Measurements from ENCODE around the gene TBRG4.
A peak's percentile ranks its signal among the peaks of the same experiment; 100 is the strongest.

The TBRG4 gene

GRCh38 chr7:45143616-45144015 lies 32.1 kb upstream of the TBRG4 start:
- DNase-seq (ENCODE audit: low read depth), result no peak

DNA sequence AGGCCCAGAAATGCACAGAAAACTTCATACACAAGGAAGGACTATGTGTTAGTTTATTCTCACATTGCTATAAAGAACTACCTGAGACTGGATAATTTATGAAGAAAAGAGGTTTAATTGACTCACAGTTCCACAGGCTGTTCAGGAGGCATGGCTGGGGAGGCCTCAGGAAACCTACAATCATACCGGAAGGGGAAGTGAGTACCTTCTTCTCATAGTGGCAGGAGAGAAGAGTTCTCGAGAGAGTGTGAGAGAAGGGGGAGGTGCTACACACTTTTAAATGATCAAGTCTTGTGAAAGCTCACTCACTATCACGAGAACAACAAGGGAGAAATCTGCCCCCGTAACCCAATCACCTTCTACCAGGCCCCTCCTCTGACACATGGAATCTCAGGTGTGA lies 29.3 kb upstream of the TBRG4 start:
- DNase-seq (ENCODE audit: low read depth), result no peak

DNA sequence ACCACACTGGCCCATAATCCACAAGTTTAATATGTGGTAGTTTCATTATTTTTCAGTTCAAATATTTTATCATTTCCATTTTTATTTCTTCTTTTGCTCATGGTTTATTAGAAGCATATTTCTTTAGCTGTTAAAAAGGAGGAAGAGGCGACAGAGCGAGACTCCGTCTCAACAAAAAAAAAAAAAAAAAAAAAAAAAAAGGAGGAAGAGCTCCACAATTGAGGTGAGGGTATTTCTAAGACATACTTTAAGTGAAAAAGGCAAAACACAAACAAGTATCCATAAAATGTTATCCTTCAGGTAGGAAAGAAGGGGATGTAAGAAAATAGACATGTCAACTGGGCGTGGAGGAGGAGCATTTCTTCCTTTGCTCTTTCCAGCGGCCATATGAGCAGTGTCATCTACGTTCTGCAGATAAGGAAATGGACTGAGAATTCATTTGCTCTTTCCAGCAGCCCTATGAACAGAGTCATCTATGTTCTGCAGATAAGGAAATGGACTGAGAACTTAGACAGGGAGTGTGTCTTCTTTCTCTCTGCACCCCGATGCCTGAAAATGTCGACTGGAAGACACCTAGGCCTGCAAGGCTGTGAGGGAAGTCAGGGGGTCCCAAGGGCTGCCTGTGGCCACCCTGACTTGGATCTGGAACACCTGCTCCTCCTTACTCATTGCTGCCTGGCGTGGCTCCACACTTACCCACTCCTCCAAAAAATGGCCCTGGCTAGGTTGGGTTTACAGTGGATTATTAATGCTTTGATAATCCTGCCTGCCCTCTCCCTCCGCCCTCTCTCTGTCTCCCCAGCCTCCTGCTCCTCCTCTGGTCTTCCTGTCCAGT lies 27.2 kb upstream of the TBRG4 start:
- no peak for DNase-seq (ENCODE audit: low read depth)

DNA sequence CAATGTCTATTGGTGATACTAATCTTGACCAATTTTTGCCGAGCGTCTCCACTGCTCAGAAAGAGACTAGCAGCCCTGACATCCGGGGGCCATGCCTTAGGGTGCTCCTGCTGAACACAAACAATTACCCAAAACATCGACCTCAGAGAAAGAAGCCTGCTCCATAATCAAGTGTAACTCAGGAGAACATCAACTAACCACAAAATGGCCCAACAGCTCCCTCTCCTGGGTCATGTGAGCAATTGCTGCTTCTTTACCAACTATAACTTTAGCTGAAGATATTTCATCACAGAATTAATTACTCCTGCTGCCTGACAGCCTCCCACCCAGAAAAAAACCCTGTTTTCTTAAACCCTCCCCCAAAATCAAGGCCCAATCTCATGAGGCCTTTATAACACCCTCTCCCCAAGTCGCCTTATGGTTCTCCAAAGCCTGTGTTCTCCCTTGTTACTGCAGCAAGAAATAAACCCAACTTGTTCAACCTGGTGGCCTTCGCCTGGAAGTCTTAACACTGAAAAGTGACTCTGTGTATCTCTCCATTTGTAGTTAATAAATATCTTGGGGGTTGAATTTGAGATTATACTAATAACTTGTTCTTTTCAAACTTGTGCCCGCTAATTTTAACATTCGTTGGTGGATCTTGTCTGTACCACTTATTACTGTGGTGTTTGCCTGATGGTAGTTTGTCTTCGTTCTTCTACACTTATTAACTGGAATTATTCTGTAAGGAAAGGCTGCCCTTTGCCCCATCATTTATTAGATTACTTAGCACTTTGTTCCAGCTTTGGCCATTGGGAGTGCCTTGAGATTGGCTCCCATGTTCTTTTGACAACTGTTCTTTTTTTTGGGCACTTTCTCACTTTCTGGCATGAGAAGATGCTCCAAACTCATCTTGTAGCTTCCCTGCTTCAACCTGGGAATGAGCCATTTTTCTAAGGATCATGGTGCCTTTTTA lies 24.9 kb upstream of the TBRG4 start:
- peak; percentile 53 for DNase-seq (ENCODE audit: low read depth)

DNA sequence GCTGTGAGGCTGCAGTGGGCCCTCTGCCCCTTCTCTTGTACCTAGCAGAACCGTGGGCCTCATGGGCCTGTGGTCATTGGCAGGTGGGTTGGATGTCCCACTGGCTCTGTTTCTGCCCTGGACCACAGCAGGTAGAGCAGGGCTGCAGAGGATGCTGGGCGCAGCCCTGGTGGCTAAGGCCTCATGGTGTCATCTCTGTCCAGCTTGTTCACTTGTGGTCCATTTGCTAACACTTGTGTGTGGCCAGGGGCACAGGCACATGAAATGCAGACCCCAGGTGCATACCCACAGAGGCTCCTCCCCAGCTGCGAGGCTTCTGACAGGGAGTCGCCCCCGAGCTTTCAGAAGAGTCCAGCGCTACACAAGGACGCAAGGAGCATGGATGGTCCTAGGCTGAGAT lies 22.4 kb upstream of the TBRG4 start:
- no peak for DNase-seq (ENCODE audit: low read depth)

GRCh38 chr7:45133352-45133751 lies 21.9 kb upstream of the TBRG4 start:
- no peak for DNase-seq (ENCODE audit: low read depth)

- no peak for DNase-seq (ENCODE audit: low read depth)
Measured at GRCh38 chr7:45132708-45133320, 21.3 kb upstream of the TBRG4 start.

GRCh38 chr7:45131891-45132290 lies 20.4 kb upstream of the TBRG4 start:
- DNase-seq (ENCODE audit: low read depth), result no peak

DNA sequence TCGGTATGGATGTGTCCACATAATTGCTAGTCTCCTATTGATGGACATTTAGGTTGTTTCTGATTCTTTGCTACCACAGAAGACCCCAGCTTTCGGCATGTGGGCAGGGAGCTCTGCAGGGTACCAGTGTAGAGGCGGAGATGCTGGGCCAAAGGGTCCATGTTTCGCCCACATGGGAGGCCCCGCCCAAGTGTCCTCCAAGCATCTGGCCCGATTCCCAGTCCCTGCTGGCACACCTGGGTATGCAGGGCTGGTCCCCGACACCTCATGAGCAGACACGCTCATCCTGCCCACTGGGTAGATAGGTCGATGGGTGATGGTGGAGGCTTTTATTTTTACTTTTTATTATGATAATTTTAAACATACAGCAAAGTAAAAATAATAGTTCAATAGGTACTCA lies 19.4 kb upstream of the TBRG4 start:
- DNase-seq (ENCODE audit: low read depth), result no peak

DNA sequence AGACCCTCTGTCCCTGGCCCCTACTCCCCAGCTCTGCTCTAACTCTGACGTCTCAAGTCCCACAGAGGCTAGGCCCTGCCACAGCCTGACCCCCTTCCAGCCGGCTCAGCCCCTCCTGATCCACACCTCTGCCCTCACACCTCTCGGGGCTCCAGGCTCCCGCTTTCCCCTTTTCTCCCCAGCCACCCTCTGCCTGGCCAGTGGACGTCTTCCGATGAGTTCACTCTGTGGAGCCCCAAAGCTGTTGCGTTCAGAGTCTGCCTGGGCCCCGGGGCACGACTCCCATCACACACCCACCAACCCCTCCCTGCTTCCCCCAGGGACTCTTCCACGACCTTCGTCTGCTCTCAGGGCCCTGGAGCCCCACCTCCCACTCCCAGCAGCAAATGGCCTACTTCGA lies 18.4 kb upstream of the TBRG4 start:
- DNase-seq (ENCODE audit: low read depth), result no peak

- DNase-seq (ENCODE audit: low read depth), result no peak
Measured at GRCh38 chr7:45129181-45129800, 17.8 kb upstream of the TBRG4 start.

GRCh38 chr7:45126920-45127319 lies 15.4 kb upstream of the TBRG4 start:
- no peak for DNase-seq (ENCODE audit: low read depth)

GRCh38 chr7:45126201-45126600 lies 14.7 kb upstream of the TBRG4 start:
- no peak for DNase-seq (ENCODE audit: low read depth)

DNA sequence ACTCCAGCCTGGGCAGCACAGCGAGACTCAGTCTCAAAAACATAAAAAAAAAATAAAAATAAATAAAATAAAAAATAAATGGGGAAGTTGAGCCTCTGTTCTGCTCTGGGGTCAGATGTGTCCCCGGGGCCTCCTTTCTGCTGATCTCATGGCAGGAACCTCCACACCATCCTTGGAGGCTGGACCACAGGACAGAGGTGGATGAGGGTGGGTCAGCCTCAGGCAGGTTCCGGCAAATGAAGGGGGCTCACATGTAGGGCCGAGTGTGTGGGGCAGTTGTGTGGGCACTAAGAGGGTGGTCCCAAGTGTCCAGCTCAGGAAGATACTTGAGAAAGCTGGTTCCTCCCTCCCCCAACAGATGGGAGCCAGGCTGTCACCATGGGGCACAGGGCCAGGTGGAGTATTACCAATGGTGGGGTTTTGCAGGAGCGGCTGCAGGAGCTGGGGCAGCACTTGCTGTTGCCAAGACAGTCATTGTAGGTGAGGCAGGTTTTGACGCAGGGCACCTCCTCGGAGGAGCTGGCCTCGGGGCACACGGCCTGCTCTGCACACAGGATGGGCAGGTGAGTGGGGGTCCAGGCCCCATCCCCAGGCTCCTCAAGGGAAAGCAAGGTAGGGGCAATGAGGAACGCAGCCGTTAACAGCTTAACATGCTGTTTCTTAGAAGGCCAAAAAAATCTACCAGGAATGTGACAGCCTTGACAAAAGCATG lies 13.9 kb upstream of the TBRG4 start:
- no peak for DNase-seq (ENCODE audit: low read depth)

- no peak for DNase-seq (ENCODE audit: low read depth)
Measured at GRCh38 chr7:45123913-45124710, 12.6 kb upstream of the TBRG4 start.

DNA sequence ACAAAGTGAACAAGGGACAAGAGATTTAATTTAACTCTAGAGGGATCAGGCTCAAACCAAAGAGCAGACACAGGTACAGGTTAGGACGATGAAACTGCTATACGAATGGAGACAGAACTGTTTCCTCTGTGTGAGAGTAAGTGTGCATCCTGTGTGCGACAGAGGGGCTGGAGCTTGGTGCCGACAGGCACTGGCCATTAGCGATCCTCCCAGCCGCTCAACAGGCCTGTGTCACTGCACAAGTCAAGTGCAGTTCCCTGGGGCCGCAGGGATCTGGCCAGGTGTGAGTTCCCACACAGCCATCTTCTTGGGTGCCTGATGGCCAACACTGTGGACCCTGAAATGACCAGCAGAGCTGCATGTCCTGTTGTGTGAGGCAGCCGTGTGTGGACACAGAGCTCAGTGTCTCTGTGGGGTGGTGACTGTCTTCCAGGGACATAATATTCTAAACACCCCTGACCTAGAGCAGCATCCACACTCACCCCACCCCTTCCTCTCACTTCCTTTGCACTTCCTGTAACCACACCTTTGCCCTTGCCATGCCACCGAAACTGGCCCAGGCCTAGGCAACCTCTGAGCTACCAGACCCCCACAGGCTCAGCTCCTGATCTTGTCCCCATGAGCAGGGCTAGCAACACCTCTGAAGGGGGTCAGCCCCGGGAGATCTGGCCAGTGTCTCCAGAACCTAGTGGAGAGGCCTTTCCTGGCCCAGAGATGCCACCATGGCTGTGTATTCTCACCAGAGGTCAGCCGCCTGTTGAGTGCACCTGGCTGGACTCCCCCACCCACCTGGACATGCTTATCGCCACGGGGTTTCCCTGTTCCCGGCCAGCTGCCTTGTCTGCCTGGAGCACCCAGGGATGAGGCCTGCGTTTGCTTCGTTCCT lies 11.7 kb upstream of the TBRG4 start:
- no peak for DNase-seq (ENCODE audit: low read depth)

- no peak for DNase-seq (ENCODE audit: low read depth)
Measured at GRCh38 chr7:45119550-45119949, 8.1 kb upstream of the TBRG4 start.

GRCh38 chr7:45118889-45119331 lies 7.4 kb upstream of the TBRG4 start:
- no peak for DNase-seq (ENCODE audit: low read depth)

GRCh38 chr7:45118292-45118691 lies 6.8 kb upstream of the TBRG4 start:
- DNase-seq (ENCODE audit: low read depth), result no peak

GRCh38 chr7:45117582-45117981 lies 6.1 kb upstream of the TBRG4 start:
- no peak for DNase-seq (ENCODE audit: low read depth)
